Hematopoietic multipotent progenitor cell treated with erythropoietin and hydrocortisone succinate and interleukin-3 and kit ligand, for 15 days (in vitro differentiated cells): ENCODE measurements around the gene MOCS2.
A peak's percentile ranks its signal among the peaks of the same experiment; 100 is the strongest.
"Not testable (repeated sequence)": the region's sequence is repeated elsewhere in the genome, so short reads cannot be mapped to it uniquely, and the experiment has no call there.

Experiments
- DNase-seq: peaks from one replicate; pipeline ENCODE4 v3.0.0-alpha.2; 2015; ENCODE audit warnings: low spot score

Gene MOCS2, protein sequence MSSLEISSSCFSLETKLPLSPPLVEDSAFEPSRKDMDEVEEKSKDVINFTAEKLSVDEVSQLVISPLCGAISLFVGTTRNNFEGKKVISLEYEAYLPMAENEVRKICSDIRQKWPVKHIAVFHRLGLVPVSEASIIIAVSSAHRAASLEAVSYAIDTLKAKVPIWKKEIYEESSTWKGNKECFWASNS

DNA sequence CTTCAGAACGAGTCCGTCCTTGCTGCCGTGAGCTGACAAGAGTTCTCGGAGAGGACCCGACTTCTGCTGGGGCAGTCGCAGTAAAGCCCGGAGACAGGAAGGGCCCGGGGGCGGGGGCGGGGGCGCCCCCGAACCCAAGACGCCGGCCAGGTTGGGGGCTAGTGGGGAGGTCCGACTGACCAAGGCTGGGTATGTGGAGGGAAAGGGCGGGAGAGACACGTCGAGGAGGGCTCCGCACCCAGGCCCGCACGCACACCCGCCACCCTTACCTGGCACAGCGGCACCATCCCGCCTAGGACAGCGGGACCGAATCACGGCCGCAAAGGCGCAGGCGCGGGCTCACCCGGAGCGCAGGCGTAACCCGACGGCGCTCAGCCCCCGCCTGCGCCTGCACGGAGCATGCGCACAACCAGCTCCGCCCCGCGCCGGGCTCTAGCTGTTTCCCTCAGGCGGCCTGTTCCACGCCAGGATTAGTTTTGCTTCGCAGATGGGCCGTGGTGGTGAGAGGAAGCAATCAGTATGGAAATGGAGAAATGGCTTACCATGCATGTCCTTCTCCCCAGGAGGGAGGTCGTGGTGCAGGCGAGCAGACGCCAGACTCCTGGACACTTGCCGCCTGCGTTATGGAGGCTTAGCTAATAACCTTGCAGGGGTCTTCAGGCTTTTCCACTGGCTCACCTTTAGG, at the start of gene MOCS2:
Gene MOCS2 (minus strand): TSS at position 315 of the 685 bp plus-strand sequence. CDS start 2,583 bp downstream, outside the sequence.
- peak; percentile 89 for DNase-seq

DNA sequence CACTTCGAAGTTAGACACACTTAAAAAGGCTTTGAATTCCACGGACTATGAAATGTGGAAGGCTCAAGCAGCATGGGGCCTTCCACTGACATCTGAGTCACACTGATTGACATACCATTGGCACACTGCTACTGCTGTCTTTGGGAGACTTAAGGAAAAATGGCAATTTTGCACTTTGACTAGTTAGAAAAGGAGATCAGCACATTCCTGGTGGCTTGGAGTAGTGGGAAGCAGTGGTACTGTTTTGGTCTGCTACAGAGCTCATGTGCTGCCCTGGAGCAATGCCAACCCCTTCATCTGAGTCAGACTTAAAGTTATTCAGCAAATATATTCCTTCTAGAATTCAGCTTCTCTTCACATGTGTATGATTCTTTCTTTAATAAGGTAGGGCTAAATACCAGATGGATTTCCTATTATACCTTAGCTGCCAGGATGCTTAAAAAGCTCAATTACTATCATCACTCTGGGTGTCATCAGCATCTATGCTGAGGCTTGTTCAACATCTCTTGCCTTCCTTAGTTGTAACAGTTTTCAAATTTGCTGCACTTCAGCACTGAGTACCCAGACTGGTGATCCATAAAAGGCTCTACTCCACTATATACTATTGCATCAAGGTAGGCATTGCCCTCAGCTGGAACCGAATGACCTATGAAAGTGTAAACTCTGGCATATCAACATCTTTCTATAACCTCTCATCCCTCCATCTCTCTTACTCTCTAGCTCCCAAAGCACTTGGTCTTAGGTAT, 42.3 kb upstream of the MOCS2 start:
- no peak for DNase-seq

DNA sequence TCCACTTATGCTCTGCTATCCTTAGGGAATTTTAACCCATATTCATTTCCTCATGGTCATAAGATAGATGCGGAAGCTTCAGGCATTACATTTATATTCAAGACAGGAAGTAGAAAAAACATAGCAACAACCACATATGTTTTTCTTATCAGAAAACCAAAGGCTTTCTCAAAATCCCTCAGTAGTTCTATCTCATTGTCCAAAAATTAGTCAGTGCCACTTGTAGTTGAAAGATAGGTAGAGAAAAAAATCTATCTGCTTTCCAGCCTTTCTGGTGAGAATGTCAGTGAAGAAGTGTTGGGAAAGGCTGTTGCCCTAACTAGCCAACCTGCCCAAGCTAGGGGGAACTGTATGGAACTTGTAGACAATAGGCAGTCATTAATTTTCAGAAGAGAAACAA, 23.5 kb upstream of the MOCS2 start:
- no peak for DNase-seq

DNA sequence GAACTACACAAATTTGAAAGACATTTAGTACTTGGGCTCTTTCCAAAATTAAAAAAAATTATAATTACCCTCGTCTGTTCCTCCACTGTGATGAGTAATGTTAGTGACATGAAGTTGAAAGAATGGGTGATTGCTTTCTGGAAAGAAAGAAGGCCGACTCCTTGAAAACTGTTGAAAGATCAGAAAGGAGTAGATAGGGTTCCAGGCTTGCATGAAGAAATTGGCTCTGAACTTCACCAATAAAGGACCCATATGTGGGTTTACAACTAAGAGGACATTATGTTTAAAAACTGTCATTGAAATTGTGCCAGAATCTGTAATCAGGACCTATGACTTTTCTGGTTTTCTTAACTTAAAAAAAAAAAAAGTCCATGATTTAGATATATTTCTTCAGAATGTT, 20.7 kb upstream of the MOCS2 start:
- DNase-seq = no peak

DNA sequence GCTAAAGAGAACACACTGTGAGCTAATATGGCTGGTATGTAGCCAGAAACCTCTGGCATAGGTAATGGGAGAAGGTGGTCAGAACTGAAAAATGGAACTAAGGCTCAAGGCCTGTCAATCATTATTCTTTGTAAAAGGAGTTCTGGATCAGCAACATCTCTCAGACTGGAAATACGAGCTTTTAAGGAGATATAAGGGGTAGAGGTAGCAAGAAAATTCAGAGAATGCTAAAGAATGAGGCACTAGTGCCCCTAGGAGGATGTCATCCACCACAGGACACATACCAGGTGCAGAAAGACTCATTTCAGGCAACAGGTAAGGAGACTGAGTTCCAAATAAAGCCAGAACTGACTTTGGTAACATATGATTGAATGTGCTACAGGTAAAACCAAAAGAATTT, 18.9 kb upstream of the MOCS2 start:
- no peak for DNase-seq

DNA sequence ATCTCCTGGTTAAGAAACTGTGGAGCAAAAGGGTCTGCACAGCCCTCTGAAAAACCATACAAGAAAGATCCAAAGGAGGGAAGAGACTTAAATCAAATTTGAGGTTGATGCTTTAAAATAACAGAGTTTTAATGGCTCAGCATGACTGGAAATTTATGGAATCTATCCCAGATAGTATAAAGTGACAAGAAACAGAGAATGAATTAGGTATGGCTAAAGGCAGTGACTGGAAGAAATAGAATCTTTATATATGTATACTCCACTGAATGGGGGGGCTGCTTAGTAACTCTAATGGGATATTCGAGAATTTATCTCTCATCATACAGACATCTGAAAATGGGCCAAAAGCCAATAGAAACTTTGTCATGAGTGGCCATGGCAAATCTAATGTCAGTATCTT, 17.6 kb upstream of the MOCS2 start:
- no peak for DNase-seq

DNA sequence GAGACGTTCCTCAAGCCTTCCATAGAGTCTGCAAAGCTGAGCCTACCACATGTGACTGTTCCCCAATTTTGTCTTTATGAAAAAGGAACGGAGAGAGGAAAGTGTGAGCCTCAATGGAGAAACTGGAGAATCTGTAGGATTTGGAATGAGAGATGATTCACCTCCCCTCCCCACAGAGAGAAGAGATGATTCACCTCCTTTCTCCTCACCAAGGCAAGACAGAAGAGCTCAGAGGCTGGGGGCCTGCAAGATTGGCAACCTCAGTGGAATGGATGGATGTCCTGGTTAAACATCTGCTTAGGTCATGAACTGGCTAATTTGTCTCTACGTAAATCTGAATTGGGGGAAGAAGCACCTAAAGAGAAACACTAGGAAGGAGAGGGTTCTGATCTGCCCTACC, 17.0 kb upstream of the MOCS2 start:
- DNase-seq = no peak

DNA sequence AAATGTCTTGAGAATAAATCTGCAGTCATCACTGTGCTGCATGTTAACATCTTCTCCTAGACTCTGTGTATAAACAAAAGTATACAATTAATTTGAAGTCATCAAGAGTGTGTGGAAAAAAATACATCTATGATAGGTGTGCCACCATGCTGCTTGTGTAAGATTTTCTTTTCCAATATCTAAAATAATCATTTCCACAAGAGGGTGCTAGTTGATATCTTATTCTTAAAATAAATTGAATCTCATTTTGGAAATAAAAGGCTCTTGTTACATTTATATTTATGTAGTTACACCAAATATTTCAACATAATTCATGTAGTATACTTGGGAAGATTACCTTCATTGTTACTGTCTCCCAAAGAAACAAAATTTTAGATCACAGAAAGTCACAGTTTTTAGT, 14.1 kb upstream of the MOCS2 start:
- DNase-seq = no peak

DNA sequence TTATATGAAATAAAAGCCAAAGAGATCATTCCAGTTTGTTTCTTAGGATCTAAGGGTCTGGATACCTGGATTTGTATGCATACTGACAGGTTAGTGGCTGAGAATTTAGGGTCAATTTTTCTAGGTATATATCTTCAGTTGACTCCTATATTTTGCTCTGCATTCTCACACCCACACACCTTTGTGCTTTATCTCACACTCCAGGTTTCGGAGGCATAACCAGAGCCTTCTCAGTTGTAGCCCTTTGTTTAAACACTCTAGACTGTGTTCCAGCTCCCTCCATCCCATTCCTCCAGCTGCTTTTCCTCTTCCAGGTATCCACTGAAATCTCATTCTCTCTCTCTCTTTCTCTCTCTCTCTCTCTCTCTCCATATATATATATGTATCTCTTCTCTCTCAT, 10.6 kb upstream of the MOCS2 start:
- DNase-seq = no peak

DNA sequence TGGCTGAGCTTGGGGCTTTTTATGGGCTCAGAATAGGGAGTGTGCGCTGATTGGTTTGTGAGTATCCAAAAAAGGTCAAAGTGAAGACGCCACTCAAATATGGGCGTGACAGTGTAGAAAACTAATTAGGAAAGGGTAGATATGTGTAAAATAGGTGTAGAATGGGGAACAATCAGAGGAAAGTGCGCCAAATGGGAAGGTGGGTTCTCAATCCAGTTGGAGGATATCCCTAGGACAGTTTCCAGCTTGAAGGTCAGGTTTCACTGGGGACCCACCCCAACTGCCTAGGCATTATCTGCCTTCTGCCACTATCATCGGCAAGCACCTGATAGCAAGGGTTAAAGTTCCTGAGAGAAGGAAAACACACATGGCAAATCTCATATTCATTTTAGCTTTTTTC, 9.3 kb upstream of the MOCS2 start:
- no peak for DNase-seq

DNA sequence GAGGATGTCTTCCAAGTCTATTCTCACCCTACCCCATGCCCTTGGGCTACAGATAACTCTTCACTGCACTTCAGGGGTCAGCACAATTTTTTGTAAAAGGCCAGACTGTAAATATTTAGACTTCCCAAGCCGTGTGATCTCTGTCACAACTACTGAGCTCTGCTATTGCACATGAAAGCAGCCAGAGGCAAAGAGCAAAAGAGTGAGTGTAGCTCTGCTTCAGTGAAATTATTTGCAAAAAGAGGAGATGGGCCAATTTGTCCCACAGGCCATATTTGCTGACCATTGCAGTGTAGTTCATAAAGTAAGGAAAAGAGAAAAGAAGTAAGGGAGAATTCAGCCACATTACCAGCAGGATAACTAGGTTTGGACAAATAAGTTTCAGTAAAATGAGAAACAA, 7.0 kb upstream of the MOCS2 start:
- no peak for DNase-seq

DNA sequence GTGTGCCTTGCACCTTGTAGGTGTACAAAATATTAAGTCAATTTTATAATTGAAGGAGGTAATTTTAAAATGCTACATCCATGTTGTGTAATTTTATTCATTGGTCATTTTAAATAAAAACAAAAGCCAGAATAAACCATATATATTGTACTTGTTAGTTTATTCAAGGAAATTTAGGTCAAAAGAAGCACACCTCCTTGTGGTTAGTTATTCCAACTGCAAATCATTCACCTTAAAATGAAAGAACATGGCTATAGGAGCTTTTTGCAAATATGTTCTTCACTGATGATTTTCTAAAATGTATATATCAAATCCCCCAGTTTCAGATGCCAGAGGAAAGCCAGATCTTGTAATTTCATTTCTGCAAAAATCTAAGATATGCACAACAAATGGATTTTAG, 5.4 kb upstream of the MOCS2 start:
- no peak for DNase-seq

DNA sequence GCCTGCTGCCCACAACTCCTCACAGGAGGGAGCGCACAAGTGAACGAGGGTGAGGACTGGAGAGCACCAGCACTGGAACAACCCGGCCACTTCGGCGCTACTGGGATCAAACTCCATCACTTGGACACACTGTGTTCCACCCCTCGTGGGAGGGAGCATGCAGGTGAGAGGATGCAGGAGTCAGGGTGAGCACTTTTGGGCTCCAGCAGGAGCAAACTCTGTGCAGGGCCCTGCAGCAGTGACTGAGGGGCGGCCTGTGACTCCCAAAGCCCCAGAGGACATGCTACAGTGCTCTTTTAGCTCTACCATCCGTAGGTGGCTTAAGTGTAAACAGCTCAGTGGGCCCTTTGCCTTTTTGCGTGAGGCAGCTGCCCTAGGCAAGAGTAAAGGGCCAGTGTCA, 4.4 kb upstream of the MOCS2 start:
- DNase-seq = no peak

DNA sequence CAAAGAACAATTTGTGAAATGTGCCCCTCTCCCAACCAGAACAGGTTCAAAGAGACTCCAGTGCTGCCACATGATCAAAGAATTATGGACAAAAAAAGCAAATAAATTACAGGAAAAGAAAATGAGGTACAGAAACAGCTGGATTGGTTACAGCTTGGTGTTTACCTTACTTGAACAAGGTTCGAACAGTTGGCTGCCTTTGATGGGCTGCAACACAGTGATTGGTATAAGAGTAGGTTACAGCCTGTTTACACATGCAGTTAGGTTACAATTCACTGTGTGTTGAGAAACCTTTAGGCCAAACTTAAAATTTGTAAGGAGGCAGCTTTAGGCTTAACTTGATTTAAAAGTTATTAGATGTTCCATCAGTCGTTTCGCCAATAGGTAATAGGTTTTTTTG, 3.4 kb upstream of the MOCS2 start:
- no peak for DNase-seq

DNA sequence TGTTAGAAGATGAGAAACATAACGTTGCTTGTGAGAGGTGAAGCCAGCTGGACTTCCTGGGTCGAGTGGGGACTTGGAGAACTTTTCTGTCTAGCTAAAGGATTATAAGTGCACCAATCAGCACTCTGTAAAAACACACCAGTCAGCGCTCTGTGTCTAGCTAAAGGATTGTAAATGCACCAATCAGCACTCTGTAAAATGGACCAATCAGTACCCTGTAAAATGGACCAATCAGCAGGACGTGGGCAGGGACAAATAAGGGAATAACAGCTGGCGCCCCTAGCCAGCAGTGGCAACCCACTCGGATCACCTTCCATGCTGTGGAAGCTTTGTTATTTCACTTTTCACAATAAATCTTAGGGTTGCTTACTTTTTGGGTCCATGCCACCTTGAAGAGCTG, 2.8 kb upstream of the MOCS2 start:
- DNase-seq = not testable (repeated sequence)

DNA sequence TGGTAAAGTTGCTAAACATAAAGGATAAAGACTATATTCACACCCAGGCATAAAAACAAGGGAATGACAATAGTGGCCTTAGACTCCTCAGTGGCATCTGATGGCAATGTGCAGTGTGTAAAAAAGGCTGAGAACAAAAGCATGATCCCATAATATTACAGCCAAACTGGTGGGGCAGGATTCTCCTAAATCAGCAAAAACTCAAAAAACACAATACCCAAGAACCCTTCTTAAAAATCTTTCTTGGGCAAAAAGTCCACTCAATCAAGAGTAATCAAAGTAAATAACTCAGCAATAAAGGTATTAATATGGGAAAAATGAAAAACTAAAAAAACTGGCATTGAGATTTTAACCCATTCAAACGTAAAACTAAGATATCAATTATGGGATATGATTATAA, 1.6 kb upstream of the MOCS2 start:
- no peak for DNase-seq

DNA sequence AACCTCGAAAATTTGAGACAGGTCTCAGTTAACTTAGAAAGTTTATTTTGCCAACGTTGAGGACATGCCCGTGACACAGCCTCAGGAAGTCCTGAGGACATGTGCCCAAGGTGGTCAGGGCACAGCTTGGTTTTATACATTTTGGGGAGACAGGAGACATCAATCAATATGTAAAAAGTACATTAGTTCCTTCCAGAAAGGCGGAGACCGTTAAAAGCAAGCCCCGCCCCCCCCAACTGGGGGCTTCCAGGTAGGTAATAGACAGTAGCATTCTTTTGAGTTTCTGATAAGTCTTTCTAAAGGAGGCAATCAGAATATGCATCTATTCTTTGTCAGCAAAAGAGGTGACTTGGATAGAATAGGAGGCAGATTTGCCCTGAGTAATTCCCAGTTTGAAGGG, 599 bp upstream of the MOCS2 start:
- DNase-seq = no peak

DNA sequence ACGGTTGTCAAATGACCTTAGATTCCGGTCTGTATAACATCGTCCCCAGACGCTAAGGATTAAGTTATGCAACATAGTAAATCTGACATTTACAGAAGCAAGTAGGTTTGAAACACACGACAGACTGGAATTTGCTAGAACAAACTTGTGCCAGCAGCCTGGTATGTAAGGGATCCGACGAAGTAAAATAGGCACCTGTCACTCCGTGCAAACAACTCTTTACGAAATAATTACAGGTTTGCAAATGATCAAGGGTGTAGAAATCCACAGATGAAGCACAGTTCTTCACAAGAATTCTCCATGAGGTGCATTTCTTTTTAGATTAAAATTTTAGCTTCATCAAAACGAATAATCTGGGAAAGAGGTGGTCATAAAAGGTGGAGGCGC, 508 bp downstream of the MOCS2 start:
- peak; percentile 4 for DNase-seq

DNA sequence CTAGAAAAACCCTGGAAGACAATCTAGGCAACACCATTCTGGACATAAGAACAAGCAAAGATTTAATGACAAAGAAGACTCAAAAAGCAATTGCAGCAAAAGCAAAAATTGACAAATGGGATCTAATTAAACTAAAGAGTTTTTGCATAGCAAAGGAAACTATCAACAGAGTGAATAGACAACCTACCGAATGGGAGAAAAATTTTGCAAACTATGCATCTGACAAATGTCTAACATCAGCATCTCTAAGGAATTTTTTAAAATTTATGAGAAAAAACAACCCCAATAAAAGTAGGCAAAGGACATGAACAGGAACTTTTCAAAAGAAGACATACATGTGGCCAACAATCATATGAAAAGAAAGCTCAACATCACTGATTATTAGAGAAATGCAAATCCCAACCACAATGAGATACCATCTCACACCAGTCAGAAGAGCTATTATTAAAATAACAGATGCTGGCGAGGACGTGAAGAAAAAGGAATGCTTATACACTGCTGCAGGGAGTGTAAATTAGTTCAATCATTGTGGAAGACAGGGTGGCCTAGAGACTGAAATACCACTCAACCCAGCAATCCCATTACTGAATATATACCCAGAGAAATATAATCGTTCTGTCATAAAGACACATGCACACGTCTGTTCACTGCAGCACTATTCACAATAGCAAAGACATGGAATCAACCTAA, 3.8 kb downstream of the MOCS2 start:
- DNase-seq = no peak

DNA sequence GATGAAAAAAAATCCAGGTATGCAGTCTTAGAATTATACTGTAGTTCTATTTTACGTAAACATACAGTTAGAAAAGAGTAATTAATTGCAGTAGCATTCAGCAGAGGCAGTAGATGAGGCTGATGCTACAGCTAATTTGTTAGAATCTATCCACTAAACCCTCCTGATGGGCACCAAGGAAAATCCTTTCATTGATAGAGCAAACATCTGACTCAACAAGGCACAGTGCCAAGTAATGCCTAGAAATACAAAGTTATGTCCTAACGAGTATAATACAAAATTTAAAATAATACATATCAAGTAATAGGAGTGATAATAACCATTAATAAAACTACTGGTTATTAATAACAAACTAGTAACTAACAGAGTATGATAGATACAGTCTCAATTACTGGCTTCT, 9.0 kb downstream of the MOCS2 start:
- no peak for DNase-seq

DNA sequence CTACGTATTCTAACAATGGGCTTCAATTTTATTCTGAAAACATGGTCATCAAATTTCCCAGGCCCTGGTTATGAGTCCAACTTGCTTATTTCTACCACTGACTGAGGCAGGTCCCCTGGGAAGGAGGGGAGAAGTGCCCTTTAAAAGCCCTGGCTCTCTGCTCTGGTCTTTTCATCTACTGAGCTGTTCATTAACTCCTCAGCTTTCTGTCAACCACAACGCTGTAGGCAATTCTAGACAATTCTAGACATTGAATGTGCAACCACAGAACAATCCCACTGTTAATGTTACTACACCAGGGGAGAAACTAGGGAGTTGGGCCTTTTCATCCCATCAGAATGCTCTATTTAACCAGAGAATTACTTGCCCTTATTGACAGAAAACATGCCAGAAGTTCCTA, 10.0 kb downstream of the MOCS2 start:
- DNase-seq = no peak

DNA sequence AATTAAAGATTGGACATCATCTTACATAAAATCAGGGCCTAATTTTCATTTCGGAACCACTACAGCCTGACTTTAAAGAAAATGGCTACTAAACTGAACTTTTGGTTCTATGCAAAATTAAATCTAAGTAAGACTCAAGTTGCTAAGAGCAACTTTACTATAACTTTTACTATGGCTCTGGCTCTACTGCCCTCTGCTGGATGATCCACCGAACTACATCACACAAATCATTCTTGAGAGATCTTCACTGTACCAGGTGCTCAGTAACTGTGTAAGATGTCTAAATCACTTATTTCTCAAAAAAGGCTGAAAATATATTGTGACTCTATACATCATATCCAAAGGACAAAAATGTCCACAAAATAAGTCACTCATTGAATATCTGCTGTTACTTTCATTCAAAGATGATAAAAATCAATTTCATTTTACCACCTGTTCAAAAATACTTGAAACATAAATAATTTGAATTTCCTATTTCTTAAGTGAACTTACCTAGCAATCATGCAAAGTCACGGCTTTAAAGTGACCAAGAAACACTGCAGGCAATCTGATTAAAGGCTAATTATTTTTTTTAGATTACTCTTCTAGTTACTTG, 13.5 kb downstream of the MOCS2 start:
- peak; percentile 64 for DNase-seq

DNA sequence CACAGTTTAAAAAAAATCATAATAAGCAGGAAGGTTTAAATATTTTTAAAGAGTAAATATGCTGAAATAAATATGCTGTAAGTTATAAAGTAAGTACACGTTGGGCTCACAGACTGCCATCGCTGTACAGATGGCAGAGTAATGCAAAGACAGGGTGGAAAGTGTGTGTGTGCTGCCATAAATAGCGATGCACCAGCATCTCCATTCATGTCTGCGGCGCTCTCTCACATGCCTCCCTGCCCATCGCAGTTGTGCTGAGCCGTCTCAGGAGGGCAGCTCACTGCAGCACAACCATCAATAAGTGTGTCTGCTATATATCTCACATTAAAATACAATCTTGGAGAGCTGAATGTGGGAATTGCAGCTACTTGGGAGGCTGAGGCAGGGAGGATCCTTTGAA, 14.3 kb downstream of the MOCS2 start:
- DNase-seq = no peak
